Subcutaneous adipose tissue (tissue), 4 donors: ENCODE measurements around the gene SHD. TPM values are rescaled to one million over a fixed set of nuclear protein-coding genes. Genes with fewer than 3 reads are reported as not detected.

ENCODE experiments used
- total RNA-seq, 4 donors: library from RNA; depleted of rRNA; stranded (reverse); fragments of >200 nt; gene quantifications; one replicate each; pipeline ENCODE4 v1.1.0, GENCODE V29; 2016
- TF ChIP-seq, protein P1 (sequence below): fragments of 450-650 bp; IDR thresholded peaks from one replicate; pipeline ENCODE4 v1.5.1; 2016; ENCODE audit warnings: low read depth, mild to moderate bottlenecking, control low read depth, antibody characterized with exemption, moderate library complexity

Gene SHD
- total RNA-seq, 4 donors from 2014 or later: not detected

GRCh38 chr19:4291184-4291732, 12.2 kb downstream of the SHD start:
- TF ChIP-seq, protein P1, sequence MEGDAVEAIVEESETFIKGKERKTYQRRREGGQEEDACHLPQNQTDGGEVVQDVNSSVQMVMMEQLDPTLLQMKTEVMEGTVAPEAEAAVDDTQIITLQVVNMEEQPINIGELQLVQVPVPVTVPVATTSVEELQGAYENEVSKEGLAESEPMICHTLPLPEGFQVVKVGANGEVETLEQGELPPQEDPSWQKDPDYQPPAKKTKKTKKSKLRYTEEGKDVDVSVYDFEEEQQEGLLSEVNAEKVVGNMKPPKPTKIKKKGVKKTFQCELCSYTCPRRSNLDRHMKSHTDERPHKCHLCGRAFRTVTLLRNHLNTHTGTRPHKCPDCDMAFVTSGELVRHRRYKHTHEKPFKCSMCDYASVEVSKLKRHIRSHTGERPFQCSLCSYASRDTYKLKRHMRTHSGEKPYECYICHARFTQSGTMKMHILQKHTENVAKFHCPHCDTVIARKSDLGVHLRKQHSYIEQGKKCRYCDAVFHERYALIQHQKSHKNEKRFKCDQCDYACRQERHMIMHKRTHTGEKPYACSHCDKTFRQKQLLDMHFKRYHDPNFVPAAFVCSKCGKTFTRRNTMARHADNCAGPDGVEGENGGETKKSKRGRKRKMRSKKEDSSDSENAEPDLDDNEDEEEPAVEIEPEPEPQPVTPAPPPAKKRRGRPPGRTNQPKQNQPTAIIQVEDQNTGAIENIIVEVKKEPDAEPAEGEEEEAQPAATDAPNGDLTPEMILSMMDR: no peak

GRCh38 chr19:4292515-4292914, 13.4 kb downstream of the SHD start:
- TF ChIP-seq, protein P1: no peak

GRCh38 chr19:4294389-4294788, 15.3 kb downstream of the SHD start:
- TF ChIP-seq, protein P1: no peak

GRCh38 chr19:4295972-4296771, 17.1 kb downstream of the SHD start:
- TF ChIP-seq, protein P1: no peak

GRCh38 chr19:4297901-4298809, 19.1 kb downstream of the SHD start:
- TF ChIP-seq, protein P1: no peak

DNA sequence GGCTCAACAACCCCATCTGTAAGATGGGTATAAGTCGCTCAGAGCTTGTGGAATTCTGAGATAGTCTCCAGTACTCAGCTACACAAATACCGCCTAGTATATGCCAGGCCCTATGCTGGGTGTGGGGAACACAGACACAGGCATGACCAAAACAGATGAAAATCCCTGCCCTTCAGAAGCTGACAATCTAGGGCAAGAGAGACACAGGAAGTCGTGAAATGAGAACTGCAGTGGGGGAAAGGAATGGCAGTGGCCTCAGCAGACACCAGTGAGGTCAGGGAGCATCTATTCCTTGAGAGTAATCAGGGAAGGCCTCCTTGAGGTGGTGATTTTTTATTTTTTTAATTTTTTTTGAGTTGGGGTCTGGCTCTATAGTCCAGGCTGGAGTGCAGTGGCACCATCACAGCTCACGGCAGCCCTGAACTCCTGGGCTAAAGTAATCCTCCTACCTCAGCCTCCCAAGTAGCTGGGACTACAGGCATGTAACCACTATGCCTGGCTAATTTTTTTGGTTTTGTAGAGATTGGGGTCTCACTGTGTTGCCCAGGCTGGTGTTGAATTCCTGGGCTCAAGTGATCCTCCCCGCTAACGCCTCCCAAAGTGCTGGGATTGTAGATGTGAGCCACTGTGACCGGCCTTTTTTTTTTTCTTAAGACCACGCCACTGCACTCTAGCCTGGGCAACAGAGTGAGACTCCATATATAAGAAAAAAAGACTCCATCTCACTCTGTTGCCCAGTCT, 19.9 kb downstream of the SHD start:
- TF ChIP-seq, protein P1: no peak
